Kidney capillary endothelial cell (primary cell): Measurements from ENCODE around the gene PFKP.

Experiments
- DNase-seq: peaks from one replicate; pipeline ENCODE4 v3.0.0-alpha.2; 2018; ENCODE audit warnings: low spot score

PFKP gene

GRCh38 chr10:3116508-3117100 lies 49.3 kb downstream of the PFKP start:
- no peak for DNase-seq

GRCh38 chr10:3117486-3117885 lies 50.1 kb downstream of the PFKP start:
- no peak for DNase-seq

GRCh38 chr10:3118641-3119091 lies 51.3 kb downstream of the PFKP start:
- no peak for DNase-seq

GRCh38 chr10:3119796-3120459 lies 52.6 kb downstream of the PFKP start:
- peak; percentile 29 for DNase-seq

GRCh38 chr10:3122034-3122433 lies 54.7 kb downstream of the PFKP start:
- DNase-seq = no peak

- DNase-seq = no peak
Observed at GRCh38 chr10:3122486-3123205, 55.3 kb downstream of the PFKP start.

- no peak for DNase-seq
Observed at GRCh38 chr10:3123571-3124411, 56.4 kb downstream of the PFKP start.

- DNase-seq = no peak
Observed at GRCh38 chr10:3124412-3125175, 57.2 kb downstream of the PFKP start.

- no peak for DNase-seq
Observed at GRCh38 chr10:3125527-3126170, 58.3 kb downstream of the PFKP start.

GRCh38 chr10:3126249-3126648 lies 58.9 kb downstream of the PFKP start:
- DNase-seq = no peak

GRCh38 chr10:3126741-3127346 lies 59.5 kb downstream of the PFKP start:
- no peak for DNase-seq

GRCh38 chr10:3127921-3128320 lies 60.6 kb downstream of the PFKP start:
- no peak for DNase-seq

GRCh38 chr10:3128379-3129130 lies 61.2 kb downstream of the PFKP start:
- no peak for DNase-seq

GRCh38 chr10:3129581-3130340 lies 62.4 kb downstream of the PFKP start:
- no peak for DNase-seq

GRCh38 chr10:3131098-3131497 lies 63.8 kb downstream of the PFKP start:
- no peak for DNase-seq

- no peak for DNase-seq
Observed at GRCh38 chr10:3132036-3133025, 65.0 kb downstream of the PFKP start.

GRCh38 chr10:3133948-3134347 lies 66.6 kb downstream of the PFKP start:
- DNase-seq = no peak

GRCh38 chr10:3135006-3135405 lies 67.7 kb downstream of the PFKP start:
- no peak for DNase-seq
